CD4-positive, alpha-beta memory T cell (primary cell): Measurements from ENCODE around the gene R3HDML. TPM values are rescaled to one million over a fixed set of nuclear protein-coding genes. Genes with fewer than 3 reads are reported as not detected.

ENCODE experiments used
- CTCF ChIA-PET: fragments of 350-600 bp; sonication (Branson Sonifier 250); formaldehyde crosslinking; loops from one replicate; lab custom pipeline; 2021; ENCODE audit warnings: inconsistent platforms; ENCODE audit not compliant: partially characterized antibody; lab: Charles Lee
- POLR2A ChIA-PET: fragments of 350-600 bp; sonication (Branson Sonifier 250); formaldehyde crosslinking; loops from one replicate; lab custom pipeline; 2021; ENCODE audit not compliant: partially characterized antibody; lab: Charles Lee
- DNase-seq, 5 donors: peaks; one replicate each; pipeline versions ENCODE4 v3.0.0 to v3.0.0-alpha.2; 2020 to 2022; ENCODE audit warnings: mixed read lengths in 1 of 5
- H3K27ac ChIP-seq: one replicate; pipeline ENCODE4 v1.7.0; 2013; ENCODE audit warnings: low read depth, low read length
- H3K27me3 ChIP-seq: 2 replicates; pipeline ENCODE4 v1.7.0; 2013; ENCODE audit warnings: mild to moderate bottlenecking, low read length, moderate library complexity; ENCODE audit not compliant: insufficient read depth
- H3K36me3 ChIP-seq: 2 replicates; pipeline ENCODE4 v1.7.0; 2013; ENCODE audit warnings: mild to moderate bottlenecking, low read length, moderate library complexity; ENCODE audit not compliant: insufficient read depth
- H3K4me1 ChIP-seq: 2 replicates; pipeline ENCODE4 v1.7.0; 2013; ENCODE audit warnings: mild to moderate bottlenecking, low read length, moderate library complexity; ENCODE audit not compliant: insufficient read depth
- H3K4me3 ChIP-seq, 2 donors: one replicate each; pipeline ENCODE4 v1.7.0; 2013; ENCODE audit warnings: low read length in 2 of 2, mild to moderate bottlenecking in 1 of 2
- H3K9me3 ChIP-seq, 2 donors: one replicate each; pipeline ENCODE4 v1.7.0; 2013; ENCODE audit warnings: low read length in 2 of 2, control low read depth in 1 of 2; ENCODE audit not compliant: control insufficient read depth in 1 of 2
- H3K27ac Mint-ChIP-seq, 7 donors: one replicate each; pipeline ENCODE4 v1.8.0; 2020 to 2021; ENCODE audit warnings: mixed read lengths in 7 of 7, mild to moderate bottlenecking in 6 of 7, inconsistent platforms in 3 of 7, moderate library complexity in 3 of 7
- H3K27me3 Mint-ChIP-seq, 2 donors: one replicate each; pipeline ENCODE4 v1.8.0; 2020 to 2021; ENCODE audit warnings: mixed read lengths in 2 of 2
- H3K36me3 Mint-ChIP-seq, 2 donors: one replicate each; pipeline ENCODE4 v1.8.0; 2020 to 2021; ENCODE audit warnings: mixed read lengths in 2 of 2, inconsistent platforms in 1 of 2, mild to moderate bottlenecking in 1 of 2
- H3K4me1 Mint-ChIP-seq, 4 donors: one replicate each; pipeline ENCODE4 v1.8.0; 2020 to 2021; ENCODE audit warnings: mixed read lengths in 4 of 4, mild to moderate bottlenecking in 1 of 4
- H3K4me3 Mint-ChIP-seq, 8 donors: one replicate each; pipeline ENCODE4 v1.8.0; 2020 to 2021; ENCODE audit warnings: mixed read lengths in 8 of 8, mild to moderate bottlenecking in 7 of 8, moderate library complexity in 6 of 8, inconsistent platforms in 3 of 8
- H3K9me3 Mint-ChIP-seq, 8 donors: one replicate each; pipeline ENCODE4 v1.8.0; 2020 to 2021; ENCODE audit warnings: mixed read lengths in 8 of 8, mild to moderate bottlenecking in 5 of 8, inconsistent platforms in 3 of 8, moderate library complexity in 1 of 8
- intact Hi-C: fragments of 100-400 bp; cut with micrococcal nuclease; formaldehyde crosslinking; loops from one replicate; pipeline ENCODE4 v1.15.1; 2023
- polyA plus RNA-seq, 2 donors: library from polyadenylated mRNA; unstranded; fragments of 300-500 nt; fragmentation: Illumina TruSeq; gene quantifications; one replicate each; pipeline ENCODE4 v1.2.3, GENCODE V29; 2021
- total RNA-seq, 2 experiments: library from RNA; stranded (reverse); gene quantifications; one replicate each; pipeline ENCODE4 v1.2.3, GENCODE V29; 2021

The R3HDML gene
- total and polyA plus RNA-seq, 4 experiments from 2014 or later, result not detected

DNA sequence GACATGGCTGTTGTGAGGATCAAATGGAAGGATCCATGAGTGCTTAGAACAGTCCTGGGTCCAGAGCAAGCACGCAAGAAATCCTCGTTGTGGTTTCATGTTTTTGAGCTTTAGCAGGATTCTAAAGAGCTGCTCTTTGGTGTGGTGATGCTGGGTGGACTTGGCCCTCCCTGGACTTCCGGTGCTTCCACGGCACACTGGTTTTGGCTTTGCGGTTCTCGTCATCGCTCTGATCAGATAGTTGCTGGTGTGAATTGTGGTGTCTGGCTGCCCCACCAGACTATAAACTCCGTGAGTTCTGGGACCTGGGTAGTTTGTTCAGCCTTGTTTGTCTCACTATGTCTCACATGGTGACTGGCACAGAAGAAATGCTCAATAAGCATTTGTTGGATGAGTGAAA lies 21.9 kb downstream of the R3HDML start:
- no peak overlapping the region for H3K27ac Mint-ChIP-seq
- H3K27me3 Mint-ChIP-seq, result peaks cover 4 to 6% of the 10 kb centered on the region in 2 donors
- Histone ChIP-seq H3K27ac (no peak overlapping the region), H3K4me1 (no peaks in the 10 kb centered on the region), H3K27me3 (no peaks in the 10 kb centered on the region), H3K4me3 (no peak overlapping the region), H3K36me3 (no peaks in the 10 kb centered on the region), H3K9me3 (no peaks in the 10 kb centered on the region)
- H3K4me1 Mint-ChIP-seq, result no peaks in the 10 kb centered on the region
- DNase-seq, result no peak
- H3K9me3 Mint-ChIP-seq, result no peaks in the 10 kb centered on the region
- H3K36me3 Mint-ChIP-seq, result no peaks in the 10 kb centered on the region
- ChIA-PET POLR2A (no interaction called here), CTCF (no interaction called here)
- no peak overlapping the region for H3K4me3 Mint-ChIP-seq
- intact Hi-C loops, result no loop called here

DNA sequence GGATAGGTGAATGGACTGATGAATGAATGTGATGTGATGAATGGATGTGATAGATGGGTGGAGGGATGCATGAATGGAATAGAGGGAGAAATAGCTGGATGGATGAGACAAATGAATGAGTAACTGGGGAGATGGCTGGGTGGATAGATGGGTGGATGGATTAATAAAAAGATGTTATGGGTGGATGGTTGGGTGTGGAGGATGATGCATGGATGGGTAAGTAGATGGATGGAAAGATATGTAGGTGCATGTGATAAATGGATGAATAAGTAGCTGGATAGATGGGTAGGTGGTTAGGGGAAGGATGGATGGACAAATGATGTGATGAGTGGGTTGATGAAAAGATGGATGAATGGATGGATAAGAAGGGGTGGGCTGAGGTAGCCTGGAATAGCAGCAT lies 23.4 kb downstream of the R3HDML start:
- Histone ChIP-seq H3K4me1 (no peaks in the 10 kb centered on the region), H3K27me3 (no peaks in the 10 kb centered on the region), H3K9me3 (no peaks in the 10 kb centered on the region), H3K27ac (no peak overlapping the region), H3K36me3 (no peaks in the 10 kb centered on the region), H3K4me3 (no peak overlapping the region)
- ChIA-PET POLR2A (no interaction called here), CTCF (interaction anchor here (1.3 kb wide), 1 partner anchor 146 kb away, joined by 3 read pairs; no protein-coding TSS in a partner anchor)
- Mint-ChIP-seq H3K4me3 (no peak overlapping the region), H3K36me3 (no peaks in the 10 kb centered on the region), H3K9me3 (no peaks in the 10 kb centered on the region), H3K27ac (no peak overlapping the region), H3K4me1 (no peaks in the 10 kb centered on the region), H3K27me3 (peaks cover 1 to 3% of the 10 kb centered on the region in 2 donors)
- intact Hi-C loops, result no loop called here
- no peak for DNase-seq

DNA sequence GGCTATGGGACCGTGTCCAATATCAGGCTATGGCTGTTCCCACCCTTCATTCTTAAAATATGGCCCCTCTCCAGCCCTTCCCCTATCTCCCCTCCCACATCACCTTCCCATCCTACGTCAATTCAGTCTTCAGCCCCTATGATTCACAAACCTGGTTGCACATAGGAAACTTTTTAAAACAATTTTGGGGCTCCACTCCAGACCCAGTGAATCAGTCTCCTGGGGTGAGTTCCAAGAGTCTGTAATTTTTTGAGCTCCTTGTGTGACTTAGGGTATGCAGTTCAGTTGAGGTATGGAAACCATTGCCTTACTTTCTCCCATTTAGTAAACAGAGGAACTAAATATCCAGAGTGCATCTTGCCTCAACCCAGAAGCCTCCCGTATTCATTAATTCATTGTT lies 24.2 kb downstream of the R3HDML start:
- H3K27me3 ChIP-seq, result no peaks in the 10 kb centered on the region
- H3K27ac Mint-ChIP-seq, result no peak overlapping the region
- no peaks in the 10 kb centered on the region for H3K4me1 Mint-ChIP-seq
- peaks cover 0 to 3% of the 10 kb centered on the region in 2 donors for H3K27me3 Mint-ChIP-seq
- intact Hi-C loops, result no loop called here
- CTCF ChIA-PET, result interaction anchor here (1.3 kb wide), 1 partner anchor 146 kb away, joined by 3 read pairs; no protein-coding TSS in a partner anchor
- no peaks in the 10 kb centered on the region for H3K9me3 ChIP-seq
- no peaks in the 10 kb centered on the region for H3K36me3 ChIP-seq
- H3K36me3 Mint-ChIP-seq, result no peaks in the 10 kb centered on the region
- no peaks in the 10 kb centered on the region for H3K9me3 Mint-ChIP-seq
- H3K27ac ChIP-seq, result no peak overlapping the region
- DNase-seq, result no peak
- no peaks in the 10 kb centered on the region for H3K4me1 ChIP-seq
- no peak overlapping the region for H3K4me3 Mint-ChIP-seq
- H3K4me3 ChIP-seq, result no peak overlapping the region
- POLR2A ChIA-PET, result no interaction called here

DNA sequence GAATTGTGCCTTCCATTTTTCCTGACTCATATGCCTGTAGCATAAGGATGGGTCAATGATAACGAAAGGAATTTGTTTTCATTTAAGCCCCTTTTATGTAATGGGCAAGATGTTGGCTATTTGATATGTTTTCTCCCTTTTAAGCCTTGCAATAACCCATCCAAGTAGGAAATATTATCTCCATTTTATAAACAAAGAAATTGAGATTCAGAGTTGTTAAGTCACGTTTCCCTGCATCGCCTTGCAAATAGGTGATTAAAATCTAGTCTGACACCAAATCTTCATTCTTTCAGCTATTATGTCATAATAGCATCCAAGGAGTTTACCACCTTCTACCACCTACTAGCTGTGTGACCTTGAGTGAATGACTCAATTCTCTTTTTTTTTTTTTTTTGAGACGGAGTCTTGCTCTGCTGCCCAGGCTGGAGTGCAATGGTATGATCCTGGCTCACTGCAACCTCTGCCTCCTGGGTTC lies 25.7 kb downstream of the R3HDML start:
- DNase-seq, result no peak
- ChIA-PET POLR2A (no interaction called here), CTCF (no interaction called here)
- no peaks in the 10 kb centered on the region for H3K9me3 Mint-ChIP-seq
- H3K4me3 Mint-ChIP-seq, result no peak overlapping the region
- Histone ChIP-seq H3K27me3 (no peaks in the 10 kb centered on the region), H3K4me1 (no peaks in the 10 kb centered on the region), H3K9me3 (no peaks in the 10 kb centered on the region), H3K36me3 (no peaks in the 10 kb centered on the region), H3K27ac (no peak overlapping the region), H3K4me3 (no peak overlapping the region)
- H3K27ac Mint-ChIP-seq, result no peak overlapping the region
- no peaks in the 10 kb centered on the region for H3K36me3 Mint-ChIP-seq
- no peaks in the 10 kb centered on the region for H3K4me1 Mint-ChIP-seq
- H3K27me3 Mint-ChIP-seq, result peaks cover 0 to 3% of the 10 kb centered on the region in 2 donors
- intact Hi-C loops, result no loop called here

DNA sequence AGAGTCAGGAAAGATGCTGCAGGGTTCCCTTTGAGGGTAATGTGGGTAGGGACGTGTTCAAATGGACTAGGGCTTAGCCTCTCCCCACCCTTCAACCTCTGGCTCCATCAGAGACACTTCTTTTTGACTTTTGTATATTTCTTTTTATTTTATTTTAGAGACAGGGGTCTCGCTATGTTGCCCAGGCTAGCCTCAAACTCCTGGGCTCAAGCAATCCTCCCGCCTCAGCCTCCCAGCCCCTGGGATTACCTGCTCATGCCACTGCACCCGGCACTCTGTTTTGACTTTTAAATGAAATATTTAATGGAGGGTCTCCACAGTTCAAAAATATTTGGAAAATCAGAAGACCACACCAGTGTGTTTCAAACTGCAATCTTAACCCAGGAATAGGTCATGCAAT lies 27.2 kb downstream of the R3HDML start:
- CTCF ChIA-PET, result no interaction called here

DNA sequence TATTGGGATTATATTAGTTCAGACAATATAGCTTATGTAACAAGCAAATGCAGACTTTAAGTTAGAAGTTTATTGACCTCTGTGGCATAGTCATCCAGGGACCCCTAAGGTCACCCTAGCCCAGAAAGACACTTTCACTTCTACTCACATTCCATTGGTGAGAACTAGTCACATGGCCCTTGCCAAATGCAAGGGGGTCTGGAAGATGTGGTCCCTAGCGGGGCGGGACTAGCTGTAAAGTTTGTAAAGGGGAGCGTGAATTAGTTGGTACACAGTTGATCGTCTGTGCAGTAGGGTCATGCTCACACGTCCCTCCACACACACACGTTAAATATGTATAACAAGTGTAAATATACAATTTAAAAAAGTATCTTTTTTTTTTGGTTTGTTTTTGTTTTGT lies 27.9 kb downstream of the R3HDML start:
- intact Hi-C loops, result no loop called here
- POLR2A ChIA-PET, result no interaction called here
- Histone ChIP-seq H3K27ac (no peak overlapping the region), H3K4me3 (no peak overlapping the region), H3K9me3 (no peaks in the 10 kb centered on the region), H3K36me3 (no peaks in the 10 kb centered on the region), H3K27me3 (no peaks in the 10 kb centered on the region), H3K4me1 (no peaks in the 10 kb centered on the region)
- H3K27ac Mint-ChIP-seq, result no peak overlapping the region
- DNase-seq, result no peak
- peaks cover 0 to 3% of the 10 kb centered on the region in 2 donors for H3K27me3 Mint-ChIP-seq
- H3K4me1 Mint-ChIP-seq, result no peaks in the 10 kb centered on the region
- H3K4me3 Mint-ChIP-seq, result no peak overlapping the region
- H3K36me3 Mint-ChIP-seq, result no peaks in the 10 kb centered on the region
- CTCF ChIA-PET, result no interaction called here
- no peaks in the 10 kb centered on the region for H3K9me3 Mint-ChIP-seq

More for the DNA sequence above, 27.2 kb downstream of the R3HDML start:
- H3K4me3 Mint-ChIP-seq, result no peak overlapping the region
- Histone ChIP-seq H3K27me3 (no peaks in the 10 kb centered on the region), H3K4me3 (no peak overlapping the region), H3K9me3 (no peaks in the 10 kb centered on the region), H3K4me1 (no peaks in the 10 kb centered on the region), H3K27ac (no peak overlapping the region), H3K36me3 (no peaks in the 10 kb centered on the region)
- no peaks in the 10 kb centered on the region for H3K36me3 Mint-ChIP-seq
- no peak for DNase-seq
- no peak overlapping the region for H3K27ac Mint-ChIP-seq
- no peaks in the 10 kb centered on the region for H3K4me1 Mint-ChIP-seq
- intact Hi-C loops, result no loop called here
- no peaks in the 10 kb centered on the region for H3K9me3 Mint-ChIP-seq
- POLR2A ChIA-PET, result no interaction called here
- peaks cover 0 to 3% of the 10 kb centered on the region in 2 donors for H3K27me3 Mint-ChIP-seq

DNA sequence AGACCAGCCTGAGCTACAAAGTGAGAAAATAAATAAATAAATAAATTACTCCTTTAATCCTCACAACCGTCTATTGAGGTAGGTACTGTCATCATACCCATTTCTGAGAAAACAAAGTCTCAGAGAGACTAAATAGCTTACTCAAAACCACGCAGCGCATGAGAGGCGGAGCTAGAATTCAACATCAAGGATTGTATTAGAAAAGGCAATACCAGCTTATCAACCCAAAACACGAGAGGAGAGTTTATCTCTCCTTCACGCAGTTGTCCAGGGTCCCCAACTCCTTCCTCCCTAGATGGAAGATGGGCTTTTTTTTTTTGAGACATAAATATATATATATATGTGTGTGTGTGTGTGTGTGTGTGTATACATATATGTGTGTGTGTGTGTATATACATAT lies 30.9 kb downstream of the R3HDML start:
- no peaks in the 10 kb centered on the region for H3K27me3 ChIP-seq
- DNase-seq, result no peak
- intact Hi-C loops, result no loop called here
- peaks cover 0 to 1% of the 10 kb centered on the region in 2 donors for H3K27me3 Mint-ChIP-seq
- no peaks in the 10 kb centered on the region for H3K9me3 ChIP-seq
- H3K27ac Mint-ChIP-seq, result no peak overlapping the region
- H3K4me1 ChIP-seq, result no peaks in the 10 kb centered on the region
- H3K36me3 Mint-ChIP-seq, result no peaks in the 10 kb centered on the region
- ChIA-PET POLR2A (no interaction called here), CTCF (interaction anchor here (0.7 to 1.1 kb wide), 3 partner anchors 13 to 1929 kb away, joined by 3 to 6 read pairs (median 3); no protein-coding TSS in a partner anchor)
- no peak overlapping the region for H3K4me3 ChIP-seq
- H3K36me3 ChIP-seq, result no peaks in the 10 kb centered on the region
- no peaks in the 10 kb centered on the region for H3K4me1 Mint-ChIP-seq
- no peak overlapping the region for H3K4me3 Mint-ChIP-seq
- H3K9me3 Mint-ChIP-seq, result no peaks in the 10 kb centered on the region
- H3K27ac ChIP-seq, result no peak overlapping the region
